Psoas muscle (tissue), 8 donors: Measurements from ENCODE around the gene CORO2B. TPM values are rescaled to one million over a fixed set of nuclear protein-coding genes. Genes with fewer than 3 reads are reported as not detected.

Source experiments
- ATAC-seq, 4 donors: fragments of 200-7000 bp; cut with Tn5 transposase; one replicate each; pipeline ENCODE4 v1.9.1; 2020; ENCODE audit warnings: moderate library complexity in 3 of 4, mild to moderate bottlenecking in 2 of 4
- DNase-seq, 2 donors: peaks; one replicate each; pipeline ENCODE4 v3.0.0-alpha.2; 2020
- H3K27ac ChIP-seq: fragments of 200-600 bp; one replicate; pipeline ENCODE4 v1.8.0; 2022
- H3K27me3 ChIP-seq, 3 donors: fragments of 200-600 bp in 1 of 3; one replicate each; pipeline versions ENCODE4 v1.6.1 to v1.8.0; 2013 to 2022; ENCODE audit warnings: low read length in 2 of 3, mild to moderate bottlenecking in 2 of 3, moderate library complexity in 1 of 3; ENCODE audit not compliant: insufficient read depth in 3 of 3
- H3K36me3 ChIP-seq, 2 donors: fragments of 200-600 bp in 1 of 2; one replicate each; pipeline versions ENCODE4 v1.6.1 to v1.8.0; 2013 to 2022; ENCODE audit warnings: low read depth in 1 of 2, mild to moderate bottlenecking in 1 of 2, moderate library complexity in 1 of 2; ENCODE audit not compliant: insufficient read depth in 1 of 2
- H3K4me1 ChIP-seq: fragments of 200-600 bp; one replicate; pipeline ENCODE4 v1.8.0; 2022
- H3K4me3 ChIP-seq: fragments of 200-600 bp; one replicate; pipeline ENCODE4 v1.8.0; 2022; ENCODE audit warnings: mild to moderate bottlenecking
- H3K9me3 ChIP-seq: fragments of 200-600 bp; one replicate; pipeline ENCODE4 v1.8.0; 2022
- WGBS, 3 donors: extraction: QIAGEN DNeasy Blood & Tissue Kit; methylation state at CpG; one replicate each; pipeline versions ENCODE4 v1.1.6 to v1.1.7; 2013; 5-methylcytosine and 5-hydroxymethylcytosine counted together
- intact Hi-C, 2 donors: fragments of 100-400 bp; cut with DNase I; formaldehyde crosslinking; loops; one replicate each; pipeline versions ENCODE4 v1.11.0 to v1.14.2; 2022
- polyA plus RNA-seq, 3 donors: library from polyadenylated mRNA; stranded (reverse); fragments of 200-250 nt; gene quantifications; one replicate each; pipeline ENCODE4 v1.2.3, GENCODE V29; 2013
- total RNA-seq, 4 donors: library from RNA; stranded (reverse); fragmentation: NEBNext Ultra II Directional in 2 of 4; extraction: Animal tissue kit (Norgen Biotek cat#: 25700) in 2 of 4; gene quantifications; one replicate each; pipeline versions ENCODE4 v1.2.1 to v1.2.4, GENCODE V29; 2021 to 2023
- TF ChIP-seq, protein P1 (sequence below): fragments of 200-600 bp; IDR thresholded peaks from one replicate; pipeline ENCODE4 v1.8.0; 2022; ENCODE audit warnings: antibody characterized with exemption
- donor health status: healthy with polysubstance abuse.
- donor health status: DM: no; HTN: no; CAD: no; lungs with moderate emphysema.
- donor health status: Bipolar disorder and iron deficiency.
- donor health status: healthy.
- donor health status: DM: yes; HTN: yes; CAD: no.
- donor health status: DM: no; HTN: no; CAD: no.
- donor health status: DM: no; HTN: no; CAD: no.
- donor health status: DM: yes; HTN: yes; CAD: no.

The CORO2B gene
- total and polyA plus RNA-seq, 7 donors: 1.1 to 3.2 (median 2.0) TPM

DNA sequence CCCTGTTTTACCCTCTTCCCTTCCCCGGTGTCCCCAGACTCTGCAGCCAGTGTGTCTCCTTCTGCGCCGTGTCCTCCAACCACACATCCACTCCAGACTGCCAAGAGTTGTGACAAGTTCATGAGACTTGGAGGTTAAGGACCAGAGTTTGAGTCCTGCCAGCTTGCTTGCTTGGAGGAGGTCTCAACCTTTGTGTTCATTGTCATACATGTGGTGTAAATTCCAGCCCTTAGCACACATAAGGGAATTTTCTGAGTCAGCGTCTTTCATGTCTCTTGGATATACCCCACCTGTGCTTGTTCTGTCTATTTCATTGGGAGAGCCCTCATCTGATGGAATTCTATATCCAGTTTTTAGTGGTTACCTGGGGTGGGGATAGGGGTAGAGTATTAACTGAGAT is 13.3 kb downstream of the CORO2B start:
- H3K4me1 ChIP-seq: no peaks in the 10 kb centered on the region
- no peak overlapping the region for H3K27ac ChIP-seq
- ATAC-seq: no peak
- H3K4me3 ChIP-seq: no peak overlapping the region
- no peaks in the 10 kb centered on the region for H3K36me3 ChIP-seq
- H3K27me3 ChIP-seq: peaks cover 0 to 6% (median 0%) of the 10 kb centered on the region in 3 donors
- H3K9me3 ChIP-seq: no peaks in the 10 kb centered on the region
- intact Hi-C loops: no loop called here
- TF ChIP-seq, protein P1, sequence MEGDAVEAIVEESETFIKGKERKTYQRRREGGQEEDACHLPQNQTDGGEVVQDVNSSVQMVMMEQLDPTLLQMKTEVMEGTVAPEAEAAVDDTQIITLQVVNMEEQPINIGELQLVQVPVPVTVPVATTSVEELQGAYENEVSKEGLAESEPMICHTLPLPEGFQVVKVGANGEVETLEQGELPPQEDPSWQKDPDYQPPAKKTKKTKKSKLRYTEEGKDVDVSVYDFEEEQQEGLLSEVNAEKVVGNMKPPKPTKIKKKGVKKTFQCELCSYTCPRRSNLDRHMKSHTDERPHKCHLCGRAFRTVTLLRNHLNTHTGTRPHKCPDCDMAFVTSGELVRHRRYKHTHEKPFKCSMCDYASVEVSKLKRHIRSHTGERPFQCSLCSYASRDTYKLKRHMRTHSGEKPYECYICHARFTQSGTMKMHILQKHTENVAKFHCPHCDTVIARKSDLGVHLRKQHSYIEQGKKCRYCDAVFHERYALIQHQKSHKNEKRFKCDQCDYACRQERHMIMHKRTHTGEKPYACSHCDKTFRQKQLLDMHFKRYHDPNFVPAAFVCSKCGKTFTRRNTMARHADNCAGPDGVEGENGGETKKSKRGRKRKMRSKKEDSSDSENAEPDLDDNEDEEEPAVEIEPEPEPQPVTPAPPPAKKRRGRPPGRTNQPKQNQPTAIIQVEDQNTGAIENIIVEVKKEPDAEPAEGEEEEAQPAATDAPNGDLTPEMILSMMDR: no peak
- DNase-seq: peak in 1 of 2 donors; percentile 4
- WGBS, 3 donors: 98 to 100% (median 99%) methylated on average over 4 of the region's 4 CpGs

DNA sequence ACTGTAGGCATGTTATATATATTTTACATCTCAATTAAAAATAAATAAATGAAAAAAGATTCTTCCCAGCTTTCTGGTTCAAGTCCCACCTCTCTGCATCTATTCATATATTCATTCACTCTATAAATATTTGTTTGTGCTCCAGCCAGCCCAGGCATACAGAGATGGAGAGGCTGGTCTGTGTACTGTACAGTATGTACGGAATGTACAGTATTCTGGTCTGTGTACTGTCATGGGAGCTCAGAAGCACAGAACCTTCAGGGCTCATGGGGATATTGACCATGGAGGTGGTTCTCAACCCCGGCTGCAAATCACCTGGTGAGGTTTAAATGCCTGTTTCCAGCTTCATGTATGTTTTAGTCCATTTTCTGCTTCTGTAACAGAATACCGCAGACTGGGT is 13.8 kb downstream of the CORO2B start:
- WGBS, 3 donors: 84 to 99% (median 92%) methylated on average over 3 of the region's 3 CpGs
- intact Hi-C loops: no loop called here
- peaks cover 0 to 6% (median 0%) of the 10 kb centered on the region in 3 donors for H3K27me3 ChIP-seq
- H3K36me3 ChIP-seq: no peaks in the 10 kb centered on the region
- H3K27ac ChIP-seq: no peak overlapping the region
- no peaks in the 10 kb centered on the region for H3K9me3 ChIP-seq
- TF ChIP-seq, protein P1: no peak
- H3K4me1 ChIP-seq: no peaks in the 10 kb centered on the region
- peak in 2 of 4 donors; percentile 63 to 69 for ATAC-seq
- H3K4me3 ChIP-seq: no peak overlapping the region
- DNase-seq: no peak

DNA sequence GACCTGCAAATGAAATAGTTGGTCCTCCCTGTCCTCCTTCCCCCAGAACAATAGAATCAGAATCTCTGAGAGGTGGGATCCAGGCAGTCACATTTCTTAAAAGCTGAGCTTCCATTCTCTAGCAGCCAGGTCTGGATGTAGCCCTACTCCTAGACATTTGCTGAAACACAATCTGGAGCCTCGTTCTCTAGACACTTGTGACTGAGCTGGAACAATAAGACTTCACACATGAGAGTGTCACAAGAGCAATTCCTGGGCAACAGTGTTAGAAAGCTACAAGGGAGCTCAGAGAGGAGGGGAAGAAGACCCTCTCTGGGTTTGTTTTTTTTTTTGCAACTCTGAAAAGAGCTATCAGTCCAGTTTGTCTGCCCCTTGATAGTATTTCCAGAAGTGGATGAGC is 14.5 kb downstream of the CORO2B start:
- Histone ChIP-seq H3K9me3 (no peaks in the 10 kb centered on the region), H3K4me3 (no peak overlapping the region), H3K27me3 (peaks cover 0 to 6% (median 0%) of the 10 kb centered on the region in 3 donors), H3K36me3 (no peaks in the 10 kb centered on the region), H3K4me1 (no peaks in the 10 kb centered on the region), H3K27ac (no peak overlapping the region)
- TF ChIP-seq, protein P1: no peak
- intact Hi-C loops: no loop called here
- ATAC-seq: no peak
- no peak for DNase-seq
- WGBS, 3 donors: 39 to 71% (median 59%) methylated on average over 1 of the region's 1 CpG

DNA sequence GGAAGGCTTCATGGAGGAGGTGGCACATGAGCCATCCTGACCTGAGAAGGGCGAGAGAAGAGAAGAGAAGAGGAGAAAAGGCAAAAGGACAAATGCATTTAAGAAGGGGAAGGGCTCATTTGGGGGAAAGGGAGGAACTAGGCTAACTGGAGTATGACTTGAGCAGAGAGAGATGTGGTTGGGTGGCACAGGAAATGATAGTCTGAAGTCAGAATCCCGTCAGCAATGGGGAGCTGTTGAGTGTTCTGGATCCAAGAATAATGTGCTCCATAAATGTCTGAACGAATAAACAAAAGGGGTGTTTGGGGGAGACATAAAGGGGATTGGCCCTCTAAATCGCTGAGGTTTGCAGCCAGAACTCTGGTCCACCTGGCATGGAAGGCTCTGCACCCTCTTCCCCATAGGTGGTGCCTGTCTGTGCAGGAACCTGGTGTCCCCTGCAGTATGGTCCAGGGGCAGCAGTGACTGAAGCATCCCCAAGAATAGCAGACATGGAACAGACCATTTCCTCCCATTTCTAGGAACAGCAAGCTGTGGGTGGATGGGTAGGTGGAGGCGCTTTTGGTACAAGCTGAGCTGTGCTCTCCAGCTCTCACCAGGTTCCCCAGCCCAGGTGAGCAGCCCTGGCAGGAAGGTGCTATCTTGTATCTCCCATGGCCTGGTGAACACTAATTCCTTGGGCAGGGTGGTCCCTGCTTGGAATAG is 15.2 kb downstream of the CORO2B start:
- no peak overlapping the region for H3K27ac ChIP-seq
- 80 to 91% (median 86%) methylated on average over 5 of the region's 5 CpGs for WGBS, 3 donors
- H3K4me3 ChIP-seq: no peak overlapping the region
- no peaks in the 10 kb centered on the region for H3K9me3 ChIP-seq
- TF ChIP-seq, protein P1: no peak
- intact Hi-C loops: no loop called here
- peaks cover 0 to 6% (median 0%) of the 10 kb centered on the region in 3 donors for H3K27me3 ChIP-seq
- H3K36me3 ChIP-seq: no peaks in the 10 kb centered on the region
- H3K4me1 ChIP-seq: no peaks in the 10 kb centered on the region
- DNase-seq (no peak), ATAC-seq (no peak)
